Lower leg skin (tissue), 3 donors: ENCODE measurements around the gene MTARC1.

Experiments used
- CTCF ChIP-seq, 3 donors: fragments of 450-650 bp; IDR thresholded peaks; one replicate each; pipeline ENCODE4 v1.5.1; 2016; ENCODE audit warnings: antibody characterized with exemption in 3 of 3, mild to moderate bottlenecking in 3 of 3, moderate library complexity in 2 of 3
- POLR2A ChIP-seq, 2 donors: fragments of 450-650 bp; IDR thresholded peaks; one replicate each; pipeline ENCODE4 v1.6.1; 2016 to 2017; ENCODE audit warnings: antibody characterized with exemption in 2 of 2, mild to moderate bottlenecking in 1 of 2, moderate library complexity in 1 of 2

DNA sequence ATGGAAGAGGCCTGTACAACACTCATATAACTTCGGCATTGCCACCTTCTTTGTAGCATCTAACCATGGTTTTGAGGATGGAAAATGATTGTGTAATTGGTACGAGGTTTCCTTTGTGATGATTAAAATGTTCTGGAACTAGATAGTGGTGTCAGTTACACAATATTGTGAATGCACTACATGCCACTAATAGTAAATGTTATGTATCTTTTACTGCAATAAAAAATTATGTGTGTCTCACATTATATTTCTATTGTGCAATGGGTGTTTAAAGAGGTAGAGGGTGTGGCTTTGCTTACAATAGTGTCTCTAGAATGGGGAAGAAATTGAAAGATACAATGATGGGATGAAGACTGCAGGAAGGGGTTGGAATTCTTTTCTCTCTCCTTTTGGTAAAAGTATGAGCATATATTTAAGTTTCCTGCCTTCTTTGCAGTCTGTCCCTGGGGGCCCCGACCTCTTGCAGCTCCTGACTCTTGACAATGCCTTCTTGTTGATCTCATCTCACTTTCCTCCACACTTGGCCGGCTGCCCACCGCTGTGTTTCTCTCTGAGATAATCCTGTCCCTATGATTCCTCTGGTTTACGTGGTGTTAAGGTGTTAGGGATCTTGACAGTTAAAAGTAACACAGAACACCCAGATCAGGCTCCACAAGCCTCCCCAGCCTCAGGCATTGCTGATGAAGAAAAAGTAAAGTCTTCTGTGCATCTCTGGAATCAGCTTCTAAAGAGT lies 39.3 kb downstream of the MTARC1 start:
- TF ChIP-seq CTCF (IDR thresholded peaks at IDR 0.05) (no peak), POLR2A (IDR thresholded peaks at IDR 0.05) (no peak)
